ENCODE data around the gene KLF5.

KLF5 gene

GRCh38 chr13:73107970-73108369, 49.2 kb downstream of the KLF5 start:
- H3K9ac ChIP-seq (ENCODE audit: low read depth, low read length): no peak overlapping the region
- WGBS: 93% methylated on average over 7 of the region's 8 CpGs
- H3K4me3 ChIP-seq (ENCODE audit: low read length): no peak overlapping the region
- H3K27ac ChIP-seq (ENCODE audit: low read depth, low read length): no peak overlapping the region
- no peaks in the 10 kb centered on the region for H3K36me3 ChIP-seq (ENCODE audit: insufficient read depth, low read length)
- H3K9me3 ChIP-seq (ENCODE audit: insufficient read depth, low read depth, low read length): no peaks in the 10 kb centered on the region
- no peaks in the 10 kb centered on the region for H3K27me3 ChIP-seq (ENCODE audit: insufficient read depth, low read length)
- H3K4me1 ChIP-seq (ENCODE audit: insufficient read depth, low read length): peaks cover 10% of the 10 kb centered on the region; the same call in 1 of the 2 replicates

GRCh38 chr13:73109288-73109899, 50.6 kb downstream of the KLF5 start:
- 94% methylated on average over 11 of the region's 11 CpGs for WGBS
- no peaks in the 10 kb centered on the region for H3K36me3 ChIP-seq (ENCODE audit: insufficient read depth, low read length)
- H3K27me3 ChIP-seq (ENCODE audit: insufficient read depth, low read length): no peaks in the 10 kb centered on the region
- peaks cover 10% of the 10 kb centered on the region; the same call in 1 of the 2 replicates for H3K4me1 ChIP-seq (ENCODE audit: insufficient read depth, low read length)
- H3K4me3 ChIP-seq (ENCODE audit: low read length): no peak overlapping the region
- H3K9me3 ChIP-seq (ENCODE audit: insufficient read depth, low read depth, low read length): no peaks in the 10 kb centered on the region
- no peak overlapping the region for H3K27ac ChIP-seq (ENCODE audit: low read depth, low read length)
- no peak overlapping the region for H3K9ac ChIP-seq (ENCODE audit: low read depth, low read length)

GRCh38 chr13:73109969-73110368, 51.2 kb downstream of the KLF5 start:
- 97% methylated on average over 2 of the region's 3 CpGs for WGBS
- H3K9ac ChIP-seq (ENCODE audit: low read depth, low read length): no peak overlapping the region
- H3K27me3 ChIP-seq (ENCODE audit: insufficient read depth, low read length): no peaks in the 10 kb centered on the region

GRCh38 chr13:73110814-73111213, 52.0 kb downstream of the KLF5 start:
- Histone ChIP-seq H3K9ac (ENCODE audit: low read depth, low read length) (no peak overlapping the region), H3K27me3 (ENCODE audit: insufficient read depth, low read length) (no peaks in the 10 kb centered on the region), H3K36me3 (ENCODE audit: insufficient read depth, low read length) (no peaks in the 10 kb centered on the region), H3K4me1 (ENCODE audit: insufficient read depth, low read length) (peaks cover 10% of the 10 kb centered on the region; the same call in 1 of the 2 replicates), H3K9me3 (ENCODE audit: insufficient read depth, low read depth, low read length) (no peaks in the 10 kb centered on the region), H3K27ac (ENCODE audit: low read depth, low read length) (no peak overlapping the region), H3K4me3 (ENCODE audit: low read length) (no peak overlapping the region)
- WGBS: 90% methylated on average over 5 of the region's 5 CpGs

More at GRCh38 chr13:73109969-73110368, 51.2 kb downstream of the KLF5 start:
- no peak overlapping the region for H3K27ac ChIP-seq (ENCODE audit: low read depth, low read length)
- no peaks in the 10 kb centered on the region for H3K9me3 ChIP-seq (ENCODE audit: insufficient read depth, low read depth, low read length)
- H3K36me3 ChIP-seq (ENCODE audit: insufficient read depth, low read length): no peaks in the 10 kb centered on the region
- H3K4me1 ChIP-seq (ENCODE audit: insufficient read depth, low read length): peaks cover 10% of the 10 kb centered on the region; the same call in 1 of the 2 replicates
- no peak overlapping the region for H3K4me3 ChIP-seq (ENCODE audit: low read length)

GRCh38 chr13:73111331-73111730, 52.5 kb downstream of the KLF5 start:
- WGBS: 74% methylated on average over 3 of the region's 3 CpGs

GRCh38 chr13:73119612-73120011, 60.8 kb downstream of the KLF5 start:
- no peaks in the 10 kb centered on the region for H3K36me3 ChIP-seq (ENCODE audit: insufficient read depth, low read length)
- no peak overlapping the region for H3K27ac ChIP-seq (ENCODE audit: low read depth, low read length)
- no peaks in the 10 kb centered on the region for H3K4me1 ChIP-seq (ENCODE audit: insufficient read depth, low read length)
- no peak overlapping the region for H3K9ac ChIP-seq (ENCODE audit: low read depth, low read length)
- no peak overlapping the region for H3K4me3 ChIP-seq (ENCODE audit: low read length)
- H3K27me3 ChIP-seq (ENCODE audit: insufficient read depth, low read length): no peaks in the 10 kb centered on the region
- 96% methylated on average over 3 of the region's 3 CpGs for WGBS
- no peaks in the 10 kb centered on the region for H3K9me3 ChIP-seq (ENCODE audit: insufficient read depth, low read depth, low read length)

More at GRCh38 chr13:73111331-73111730, 52.5 kb downstream of the KLF5 start:
- Histone ChIP-seq H3K9me3 (ENCODE audit: insufficient read depth, low read depth, low read length) (no peaks in the 10 kb centered on the region), H3K27ac (ENCODE audit: low read depth, low read length) (no peak overlapping the region), H3K4me1 (ENCODE audit: insufficient read depth, low read length) (peaks cover 10% of the 10 kb centered on the region; the same call in 1 of the 2 replicates), H3K4me3 (ENCODE audit: low read length) (no peak overlapping the region), H3K36me3 (ENCODE audit: insufficient read depth, low read length) (no peaks in the 10 kb centered on the region), H3K9ac (ENCODE audit: low read depth, low read length) (no peak overlapping the region), H3K27me3 (ENCODE audit: insufficient read depth, low read length) (no peaks in the 10 kb centered on the region)

All from HUES64 (cell line).